Measurements from ENCODE around the gene TBXAS1.

TBXAS1 gene

DNA sequence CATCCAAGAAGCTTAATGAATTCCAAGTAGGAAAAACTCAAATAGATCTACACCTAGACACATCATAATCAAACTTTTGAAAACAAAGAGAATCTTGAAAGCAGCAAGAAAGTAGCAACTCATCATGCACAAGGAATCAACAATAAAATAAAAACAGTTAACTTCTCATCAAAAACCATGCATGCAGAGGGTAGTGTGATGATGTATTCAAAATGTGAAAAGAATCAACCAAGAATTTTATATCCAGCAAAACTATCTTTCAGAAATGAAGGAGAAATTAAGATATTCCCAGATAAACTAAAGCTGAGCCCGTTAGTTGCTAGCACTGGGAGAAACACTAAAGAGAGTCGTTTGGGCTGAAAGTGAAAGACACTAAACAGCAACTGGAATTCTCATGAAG is 238.0 kb downstream of the TBXAS1 start:
- DNase-seq = no peak

DNA sequence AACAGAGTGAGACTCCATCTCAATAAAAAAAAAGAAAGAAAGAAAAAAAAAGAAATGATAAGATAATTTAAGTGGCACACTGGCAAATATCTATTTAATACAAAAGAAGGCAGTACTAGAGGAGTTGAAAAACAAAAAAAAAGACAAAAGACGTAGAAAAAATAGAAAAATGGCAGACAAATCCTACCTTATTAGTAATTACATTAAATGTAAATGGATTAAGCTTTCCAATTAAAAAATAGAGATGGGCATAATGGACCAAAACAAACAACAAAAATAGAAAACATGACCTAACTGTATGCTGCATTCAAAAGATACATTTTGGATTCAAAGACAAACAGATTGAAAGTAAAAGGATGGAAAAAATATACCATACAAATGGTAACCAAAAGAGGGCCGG is 239.0 kb downstream of the TBXAS1 start:
- DNase-seq = no peak

DNA sequence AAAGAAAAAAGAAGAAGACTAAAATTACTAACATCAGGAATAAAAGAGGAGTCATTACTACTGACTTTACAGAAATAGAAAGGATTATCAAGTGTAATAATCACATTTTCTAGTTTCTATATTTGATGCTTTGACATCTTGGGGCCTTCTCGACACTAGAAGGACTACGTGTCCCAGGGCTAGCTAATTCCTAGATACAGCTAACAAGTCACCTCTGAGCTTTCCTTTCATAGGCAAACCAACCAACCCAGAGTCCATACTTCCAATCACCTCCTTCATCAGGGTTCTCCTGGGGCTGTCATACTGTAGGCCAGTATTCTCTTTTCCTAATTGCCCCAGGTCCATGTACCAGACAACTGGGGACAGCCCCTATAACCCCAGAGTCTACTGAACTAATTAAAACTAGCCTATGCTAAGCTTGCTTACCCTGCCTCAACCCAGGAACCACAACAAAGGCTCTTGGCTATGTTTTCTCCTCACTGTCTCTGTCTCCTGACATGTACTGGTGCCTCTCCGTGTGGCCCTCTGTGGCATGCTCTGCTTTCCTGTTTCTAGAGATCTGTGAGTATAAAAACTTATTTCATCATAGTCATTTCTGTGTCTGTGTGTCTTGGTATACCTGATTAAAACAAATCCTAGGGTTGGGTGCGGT is 240.4 kb downstream of the TBXAS1 start:
- DNase-seq = no peak
